ENCODE results near the gene ABHD11. TPM values are rescaled to one million over a fixed set of nuclear protein-coding genes. Genes with fewer than 3 reads are reported as not detected.
"Not testable (repeated sequence)": the region's sequence is repeated elsewhere in the genome, so short reads cannot be mapped to it uniquely, and the experiment has no call there.

Gene ABHD11
- total RNA-seq (2021) (74.4 and 92.6 TPM in 2 replicates), Bru-seq, nascent RNA (percentile 96 among the genes with signal in this experiment), BruChase-seq, experiment 1, labeled RNA remaining after a 2-hour chase (percentile 90 among the genes with signal in this experiment), BruChase-seq, experiment 2, labeled RNA remaining after a 6-hour chase (percentile 89 among the genes with signal in this experiment)
- long read RNA-seq, transcript ABHD11-201 (6 exons, 1,483 nt) = major isoform, 33 of 89 reads
- long read RNA-seq, transcript ABHD11-203 (5 exons, 812 nt) = minor isoform, 14 of 89 reads
- long read RNA-seq, partial matches to known transcripts = 12 of 89 reads
- long read RNA-seq, other reads (novel, unspliced or antisense) = 24 of 89 reads

GRCh38 chr7:73738612-73739386 lies at the start of gene ABHD11:
Gene ABHD11, minus strand, starts transcription at chr7:73738802. Its CDS starts 32 bp downstream, at chr7:73738770.
- peak within 1 kb of the TSS; percentile 61 for H2AFZ ChIP-seq
- intact Hi-C loops (cut with micrococcal nuclease; ENCODE audit: unreplicated experiment) = loop anchor here (1.0 to 10.0 kb wide), 2 partner anchors 92 to 236 kb away; partner anchors contain the start of gene CLDN4

GRCh38 chr7:73787786-73788048 lies 49.1 kb upstream of the ABHD11 start:
- CTCF ChIA-PET; H3K4me3 ChIP-seq; POLR2A ChIA-PET (ENCODE audit: unreplicated experiment); H3K27ac ChIP-seq; H4K20me1 ChIP-seq (ENCODE audit: insufficient read depth); H3K9me3 ChIP-seq (ENCODE audit: insufficient read depth, low read depth); H3K36me3 ChIP-seq (ENCODE audit: low read depth); H3K4me1 ChIP-seq (replicated peaks; ENCODE audit: insufficient read depth); H2AFZ ChIP-seq; intact Hi-C loops (cut with micrococcal nuclease; ENCODE audit: unreplicated experiment); H3K79me2 ChIP-seq (ENCODE audit: low read depth); H3K9me2 ChIP-seq (ENCODE audit: insufficient read depth); H3K4me2 ChIP-seq; H3K27me3 ChIP-seq (ENCODE audit: insufficient read depth, low read depth); BruUV-seq (replicated peaks); DNase-seq: not testable (repeated sequence)
- H3F3A ChIP-seq (ENCODE audit: insufficient read depth, low read depth) = peaks cover 16% of the 10 kb centered on the region; the same call in 1 of the 2 replicates

More at GRCh38 chr7:73738612-73739386, at the start of gene ABHD11:
- H3K9me2 ChIP-seq (ENCODE audit: insufficient read depth) = no peaks in the 10 kb centered on the region
- H3K27me3 ChIP-seq (ENCODE audit: insufficient read depth, low read depth) = no peaks in the 10 kb centered on the region
- H3K4me2 ChIP-seq = peak within 1 kb of the TSS; percentile 99
- peak within 1 kb of the TSS; percentile 96 for H3K4me3 ChIP-seq
- H3K79me2 ChIP-seq (ENCODE audit: low read depth) = peaks cover 48% of the 10 kb centered on the region
- H3K4me1 ChIP-seq (replicated peaks; ENCODE audit: insufficient read depth) = peaks cover 71% of the 10 kb centered on the region
- no peaks in the 10 kb centered on the region for H3K9me3 ChIP-seq (ENCODE audit: insufficient read depth, low read depth)
- POLR2A ChIA-PET (ENCODE audit: unreplicated experiment) = interaction anchor here (0.6 to 3.2 kb wide), 24 partner anchors 17 to 910 kb away, joined by 3 to 80 read pairs (median 6); partner anchors contain the start of genes METTL27 and STX1A
- peak within 1 kb of the TSS; percentile 100 for H3K27ac ChIP-seq
- peaks cover 6% of the 10 kb centered on the region; the same call in 1 of the 2 replicates for H4K20me1 ChIP-seq (ENCODE audit: insufficient read depth)
- CTCF ChIA-PET = interaction anchor here (0.6 to 1.5 kb wide), 6 partner anchors 24 to 132 kb away, joined by 3 to 7 read pairs (median 5); no protein-coding TSS in a partner anchor
- TF ChIP-seq EZH2 (IDR thresholded peaks at IDR 0.05; ENCODE audit: low read depth) = no peak
- no peak for TF ChIP-seq CTCF (conservative IDR thresholded peaks at IDR 0.05)
- no TSS peak for BruUV-seq (replicated peaks)
- H3F3A ChIP-seq (ENCODE audit: insufficient read depth, low read depth) = peaks cover 56% of the 10 kb centered on the region
- peak; percentile 89 to 100 for DNase-seq
- H3K36me3 ChIP-seq (ENCODE audit: low read depth) = peaks cover 15% of the 10 kb centered on the region; the same call in 1 of the 2 replicates

GRCh38 chr7:73786588-73786987 lies 48.0 kb upstream of the ABHD11 start:
- H3K4me2 ChIP-seq = no peak overlapping the region
- no peak for DNase-seq
- no peaks in the 10 kb centered on the region for H3K79me2 ChIP-seq (ENCODE audit: low read depth)
- ChIA-PET CTCF (interaction anchor here (0.6 kb wide), 1 partner anchor 61 kb away, joined by 7 read pairs; no protein-coding TSS in a partner anchor), POLR2A (ENCODE audit: unreplicated experiment) (no interaction called here)
- no peaks in the 10 kb centered on the region for H3K36me3 ChIP-seq (ENCODE audit: low read depth)
- H2AFZ ChIP-seq = no peak overlapping the region
- H3K27ac ChIP-seq = no peak overlapping the region
- no peaks in the 10 kb centered on the region for H3K27me3 ChIP-seq (ENCODE audit: insufficient read depth, low read depth)
- intact Hi-C loops (cut with micrococcal nuclease; ENCODE audit: unreplicated experiment) = no loop called here
- H3K4me3 ChIP-seq = no peak overlapping the region
- H3K9me3 ChIP-seq (ENCODE audit: insufficient read depth, low read depth) = no peaks in the 10 kb centered on the region; the same call in 1 of the 2 replicates
- H3F3A ChIP-seq (ENCODE audit: insufficient read depth, low read depth) = 0 out of 2 replicates have a peak, but pooled peaks cover 9% of the 10 kb centered on the region
- TF ChIP-seq CTCF (conservative IDR thresholded peaks at IDR 0.05) (no peak), EZH2 (IDR thresholded peaks at IDR 0.05; ENCODE audit: low read depth) (no peak)
- H3K4me1 ChIP-seq (replicated peaks; ENCODE audit: insufficient read depth) = no peaks in the 10 kb centered on the region; the same call in 1 of the 2 replicates
- H3K9me2 ChIP-seq (ENCODE audit: insufficient read depth) = no peaks in the 10 kb centered on the region
- no peaks in the 10 kb centered on the region for H4K20me1 ChIP-seq (ENCODE audit: insufficient read depth)
- BruUV-seq (replicated peaks) = no TSS peak

Data from PC-9 (cell line).